IPS DF 4.7 (cell line): ENCODE data around the gene MANSC1.
"Not testable (repeated sequence)": the region's sequence is repeated elsewhere in the genome, so short reads cannot be mapped to it uniquely, and the experiment has no call there.

ENCODE experiments used
- DNase-seq: peaks from one replicate; pipeline ENCODE4 v3.0.0-alpha.2; 2013; ENCODE audit warnings: low spot score; ENCODE audit errors: extremely low read depth

MANSC1 gene

DNA sequence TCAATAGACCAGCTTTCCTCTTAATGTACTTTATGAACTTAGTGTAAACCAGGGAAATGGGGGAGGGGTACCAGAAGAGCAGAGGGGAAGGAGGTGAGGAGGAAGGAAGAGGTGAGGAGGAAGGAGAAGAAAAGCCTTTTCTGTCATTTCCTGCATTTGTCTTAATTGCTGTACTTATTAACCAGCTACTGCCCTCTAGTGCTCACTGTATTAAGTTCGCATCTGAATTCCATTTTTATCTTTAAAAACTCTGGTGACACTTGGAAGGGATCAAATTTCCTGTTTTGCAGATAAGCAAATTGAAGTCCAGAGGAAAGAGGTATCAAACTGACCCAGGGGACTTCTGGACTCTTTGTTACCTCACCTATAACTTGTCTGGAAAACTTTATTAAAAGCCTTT, 22.2 kb downstream of the MANSC1 start:
- no peak for DNase-seq

DNA sequence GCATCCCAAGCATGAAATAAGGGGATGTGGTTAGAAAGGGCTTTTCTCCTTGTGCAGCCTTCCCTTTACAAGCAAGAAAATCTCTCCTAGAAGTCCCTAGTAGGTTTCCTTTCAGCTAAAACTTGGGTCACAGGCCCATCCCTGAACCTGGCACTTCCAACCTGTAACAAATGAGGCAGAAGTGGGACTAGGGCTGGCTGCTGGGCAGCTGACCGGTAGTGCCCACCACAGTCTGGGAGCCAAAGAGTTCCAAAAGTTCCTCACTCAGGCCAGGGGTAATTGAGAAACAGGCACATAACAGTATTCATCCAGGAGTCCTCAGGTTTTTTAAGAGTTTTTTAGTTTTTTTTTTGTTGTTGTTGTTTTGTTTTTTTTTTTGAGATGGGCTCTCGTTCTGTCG, 23.8 kb downstream of the MANSC1 start:
- DNase-seq = no peak

- no peak for DNase-seq
Observed at GRCh38 chr12:12323591-12323990, 26.5 kb downstream of the MANSC1 start.

- DNase-seq = no peak
Observed at GRCh38 chr12:12323118-12323517, 26.9 kb downstream of the MANSC1 start.

- DNase-seq = no peak
Observed at GRCh38 chr12:12319451-12320183, 30.4 kb downstream of the MANSC1 start.

GRCh38 chr12:12315838-12316237, 34.2 kb downstream of the MANSC1 start:
- no peak for DNase-seq

DNA sequence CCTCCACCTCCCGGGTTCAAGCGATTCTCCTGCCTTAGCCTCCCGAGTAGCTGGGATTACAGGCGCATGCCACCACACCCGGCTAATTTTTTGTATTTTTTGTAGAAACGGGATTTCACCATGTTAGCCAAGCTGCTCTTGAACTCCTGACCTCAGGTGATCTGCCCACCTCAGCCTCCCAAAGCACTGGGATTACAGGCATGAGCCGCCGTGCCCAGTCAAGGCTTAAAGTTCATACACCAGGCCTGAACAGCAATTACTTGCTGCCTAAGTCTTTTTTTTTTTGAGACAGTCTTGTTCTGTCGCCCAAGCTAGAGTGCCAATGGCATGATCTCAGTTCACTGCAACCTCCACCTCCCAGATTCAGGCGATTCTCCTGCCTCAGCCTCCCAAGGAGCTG, 39.3 kb downstream of the MANSC1 start:
- DNase-seq = not testable (repeated sequence)

- no peak for DNase-seq
Observed at GRCh38 chr12:12305568-12306300, 44.3 kb downstream of the MANSC1 start.

- DNase-seq = no peak
Observed at GRCh38 chr12:12302976-12303375, 47.1 kb downstream of the MANSC1 start.

GRCh38 chr12:12301122-12301521, 48.9 kb downstream of the MANSC1 start:
- DNase-seq = no peak

DNA sequence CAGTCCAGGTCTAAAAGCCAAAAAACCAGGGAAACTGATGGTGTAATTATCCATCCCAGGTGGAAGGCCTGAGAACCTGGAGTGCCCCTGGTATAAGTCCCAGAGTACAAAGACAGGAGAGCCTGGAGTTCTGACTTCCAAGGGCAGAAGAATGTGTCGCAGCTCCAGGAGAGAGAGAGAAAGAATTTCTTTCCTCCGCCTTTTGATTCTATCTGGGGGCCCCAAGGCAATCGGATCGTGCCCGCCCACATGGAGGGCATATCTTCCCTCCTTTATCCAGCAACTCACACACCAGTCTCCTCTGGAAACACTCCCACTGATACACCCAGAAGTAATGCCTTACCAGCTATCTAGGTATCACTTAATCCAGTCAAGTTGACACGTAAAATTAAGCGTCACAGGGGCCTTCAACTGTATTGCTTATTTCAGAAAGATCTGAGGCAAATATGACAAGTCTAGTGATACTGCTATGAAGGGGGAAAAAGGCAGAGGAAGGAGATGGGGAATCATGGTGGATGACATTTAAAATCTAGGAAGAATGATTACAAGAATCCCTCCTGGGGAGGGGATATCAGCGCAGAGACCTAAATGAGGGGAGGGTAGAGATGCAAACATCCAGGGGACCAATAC, 52.7 kb downstream of the MANSC1 start:
- DNase-seq = no peak

DNA sequence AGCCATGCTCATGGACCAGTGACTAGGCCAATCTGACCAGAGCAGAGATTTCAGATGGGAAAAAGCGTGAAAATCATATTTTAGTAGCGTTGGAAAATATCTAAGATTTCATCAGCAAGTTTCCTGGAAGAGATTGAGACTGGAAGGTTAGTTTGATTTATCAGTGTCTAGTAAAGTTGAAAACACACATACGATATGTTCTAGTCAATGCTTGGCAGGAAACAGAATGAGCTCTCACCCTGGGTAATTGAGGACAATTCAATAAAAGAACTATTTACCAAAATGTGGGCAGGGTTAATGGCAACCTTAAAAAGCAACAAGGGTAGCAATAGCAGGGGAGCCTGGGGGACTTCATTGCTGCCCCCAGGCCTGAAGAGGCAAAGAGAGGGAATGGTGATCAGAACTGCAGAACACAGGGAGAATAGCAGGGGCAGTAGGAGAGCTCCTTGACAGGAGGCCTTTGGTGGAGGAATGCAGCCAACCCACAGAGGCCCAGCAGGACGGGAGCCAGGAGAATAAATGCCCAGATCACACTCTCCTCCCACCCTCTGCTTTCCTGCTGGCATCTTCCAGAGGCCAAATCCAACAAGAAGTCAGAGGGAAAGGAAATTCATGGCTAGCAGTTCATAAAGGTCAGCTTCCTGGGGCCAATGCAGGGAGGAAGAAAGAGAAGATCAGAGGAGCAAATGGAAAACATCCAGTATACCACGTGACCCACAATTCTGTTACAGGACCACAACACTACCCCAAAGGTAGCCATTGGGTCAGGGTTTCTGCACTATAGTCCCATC, 55.6 kb downstream of the MANSC1 start:
- no peak for DNase-seq

DNA sequence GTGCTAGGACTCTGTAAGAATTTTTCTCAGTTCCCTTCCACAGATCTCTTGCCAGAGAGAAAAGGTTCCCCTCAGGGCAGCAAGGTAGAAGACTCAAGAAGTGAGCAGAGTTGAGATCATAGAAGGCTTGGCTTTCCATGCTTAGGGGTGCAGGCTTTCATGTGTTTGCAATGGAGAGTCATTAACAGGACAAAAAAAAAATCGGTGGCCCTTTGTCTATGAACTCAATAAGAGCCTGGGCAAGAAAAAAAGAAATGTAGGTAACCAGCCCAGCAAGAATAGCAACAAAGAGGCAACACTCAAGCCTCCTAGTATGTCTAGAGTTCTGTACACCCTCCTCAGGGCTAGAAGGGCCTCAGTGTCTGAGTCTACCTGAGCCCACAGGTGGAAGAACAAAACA, 59.8 kb downstream of the MANSC1 start:
- DNase-seq = no peak

- no peak for DNase-seq
Observed at GRCh38 chr12:12286441-12286840, 63.6 kb downstream of the MANSC1 start.

GRCh38 chr12:12282761-12283425, 67.1 kb downstream of the MANSC1 start:
- no peak for DNase-seq

- DNase-seq = no peak
Observed at GRCh38 chr12:12282202-12282601, 67.8 kb downstream of the MANSC1 start.

DNA sequence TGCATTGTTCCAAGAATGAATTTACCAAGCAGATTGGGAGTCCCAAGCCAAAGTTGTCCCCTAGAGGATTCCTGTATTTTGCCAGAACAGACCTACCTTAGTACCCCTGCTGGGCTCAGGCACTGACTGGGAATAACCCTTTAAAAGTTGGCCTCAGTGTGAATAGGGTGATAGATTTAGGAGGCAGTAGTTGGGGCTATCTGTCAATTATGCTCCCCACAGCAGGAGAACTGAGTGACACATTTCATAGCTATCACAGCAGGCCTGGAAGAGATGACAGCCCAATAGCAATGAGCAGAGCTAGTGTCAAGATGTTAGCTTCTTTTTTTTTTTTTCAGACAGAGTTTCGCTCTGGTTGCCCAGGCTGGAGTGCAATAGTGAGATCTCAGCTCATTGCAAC, 68.9 kb downstream of the MANSC1 start:
- no peak for DNase-seq

GRCh38 chr12:12278899-12279298, 71.1 kb downstream of the MANSC1 start:
- DNase-seq = no peak
